Stimulated activated CD8-positive, alpha-beta memory T cell treated with anti-CD3 and anti-CD28 coated beads, Interleukin-12 subunit alpha, Interleukin-12 subunit beta, amount 100 ng/mL, for 24 hours (primary cell): ENCODE results near the gene MASP1.

Experiments used
- DNase-seq: peaks from one replicate; pipeline ENCODE4 v3.0.0-alpha.2; 2020; ENCODE audit errors: extremely low read depth

MASP1 gene

GRCh38 chr3:187186801-187187421 lies 104.6 kb downstream of the MASP1 start:
- DNase-seq = no peak

- no peak for DNase-seq
Observed at GRCh38 chr3:187186375-187186774, 105.2 kb downstream of the MASP1 start.

- DNase-seq = no peak
Observed at GRCh38 chr3:187185759-187186158, 105.8 kb downstream of the MASP1 start.
